SK-N-MC (cell line): ENCODE results near the gene YPEL5.

Experiments used
- EZH2 ChIP-seq: fragments of 200-600 bp; sonication (generic); IDR thresholded peaks from one replicate; pipeline ENCODE4 v1.6.1; 2017; ENCODE audit warnings: antibody characterized with exemption
- FOXP2 ChIP-seq: optimal IDR thresholded peaks from 2 replicates; pipeline ENCODE3; 2011; ENCODE audit warnings: mild to moderate bottlenecking, moderate library complexity; ENCODE audit not compliant: insufficient read depth; ENCODE audit errors: extremely low read length, control extremely low read depth
- POLR2AphosphoS5 ChIP-seq: IDR thresholded peaks from 2 replicates; pipeline ENCODE4 v1.6.1; 2012; ENCODE audit warnings: mild to moderate bottlenecking, low read depth, low read length, borderline replicate concordance

- TF ChIP-seq POLR2AphosphoS5 (no peak), EZH2 (no peak), FOXP2 (no peak)
These were observed 41.3 kb upstream of the YPEL5 start for GRCh38 chr2:30105556-30105955.
